MCF 10A (cell line): Measurements from ENCODE around the gene ESRRG. TPM values are rescaled to one million over a fixed set of nuclear protein-coding genes. Genes with fewer than 3 reads are reported as not detected.

Experiments used
- BruUV-seq: library from RNA; stranded (reverse); fragments of 400-500 nt; replicated peaks from 2 replicates; lab custom pipeline; 2021; lab: Mats Ljungman, UMichigan
- CTCF ChIA-PET: fragments of 300-600 bp; sonication (Branson Sonifier 250); formaldehyde crosslinking; extraction: SDS; loops from one replicate; lab custom pipeline; 2021; ENCODE audit warnings: antibody characterized with exemption, inconsistent platforms; lab: Yijun Ruan, JAX
- POLR2A ChIA-PET: fragments of 300-600, 350-650 bp; sonication (Branson Sonifier 250); formaldehyde crosslinking; extraction: SDS; loops from one replicate; lab custom pipeline; 2020; ENCODE audit warnings: antibody characterized with exemption, inconsistent platforms; lab: Yijun Ruan, JAX
- DNase-seq: peaks from one replicate; pipeline ENCODE4 v3.0.0-alpha.2; 2018; ENCODE audit not compliant: unreplicated experiment
- H3K27ac Mint-ChIP-seq: one replicate; pipeline ENCODE4 v1.8.0; 2022; ENCODE audit warnings: mild to moderate bottlenecking, low read depth, mixed read lengths; ENCODE audit not compliant: unreplicated experiment
- H3K27me3 Mint-ChIP-seq: one replicate; pipeline ENCODE4 v1.8.0; 2022; ENCODE audit warnings: mixed read lengths; ENCODE audit not compliant: insufficient read depth, unreplicated experiment
- H3K36me3 Mint-ChIP-seq: one replicate; pipeline ENCODE4 v1.8.0; 2022; ENCODE audit warnings: mild to moderate bottlenecking, moderate library complexity, mixed read lengths; ENCODE audit not compliant: insufficient read depth, unreplicated experiment
- H3K4me1 Mint-ChIP-seq: one replicate; pipeline ENCODE4 v1.8.0; 2022; ENCODE audit warnings: mixed read lengths; ENCODE audit not compliant: insufficient read depth, unreplicated experiment
- H3K4me3 Mint-ChIP-seq: one replicate; pipeline ENCODE4 v1.8.0; 2022; ENCODE audit warnings: mild to moderate bottlenecking, moderate library complexity, mixed read lengths; ENCODE audit not compliant: unreplicated experiment
- H3K9me3 Mint-ChIP-seq: one replicate; pipeline ENCODE4 v1.8.0; 2022; ENCODE audit warnings: mixed read lengths; ENCODE audit not compliant: unreplicated experiment
- CTCF ChIP-seq: fragments of 200-600 bp; IDR thresholded peaks from one replicate; pipeline ENCODE4 v1.8.0; 2022; ENCODE audit warnings: antibody characterized with exemption, mild to moderate bottlenecking; ENCODE audit not compliant: unreplicated experiment
- intact Hi-C: fragments of 100-400 bp; cut with micrococcal nuclease; formaldehyde crosslinking; loops from 2 replicates; pipeline ENCODE4 v1.14.1; 2022
- total RNA-seq: library from RNA; stranded (reverse); gene quantifications from 2 replicates; pipeline ENCODE4 v1.2.3, GENCODE V29; 2022

The ESRRG gene
- total RNA-seq, 1 experiment from 2014 or later, result 0.44 TPM

DNA sequence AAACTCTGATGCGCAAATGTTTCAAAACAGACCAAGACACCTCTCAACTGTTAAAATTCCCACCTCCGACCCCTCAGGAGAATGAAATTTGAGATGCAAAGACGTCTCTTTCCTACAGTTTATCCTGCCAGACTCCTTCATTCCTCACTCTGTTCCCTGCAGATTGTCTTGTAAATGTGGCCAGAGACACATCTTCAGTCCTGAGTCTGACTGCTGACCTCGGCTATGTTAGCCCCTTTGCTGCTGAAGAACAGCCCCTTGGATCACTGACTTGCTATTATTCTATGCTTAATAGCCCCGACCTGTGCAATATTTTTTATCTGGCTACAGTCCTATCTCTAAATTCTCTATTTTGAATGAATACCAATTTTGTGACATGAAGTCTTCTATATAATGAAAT is 16.6 kb upstream of the ESRRG start:
- ChIA-PET POLR2A (no interaction called here), CTCF (interaction anchor here (0.7 to 3.9 kb wide), 7 partner anchors 10 to 1018 kb away, joined by 3 to 38 read pairs (median 5); partner anchors contain the start of gene ESRRG)
- TF ChIP-seq CTCF, result no peak
- BruUV-seq, result no TSS peak
- Mint-ChIP-seq H3K36me3 (no peaks in the 10 kb centered on the region), H3K4me1 (no peaks in the 10 kb centered on the region), H3K9me3 (no peaks in the 10 kb centered on the region), H3K27me3 (peaks cover 50% of the 10 kb centered on the region), H3K27ac (no peak overlapping the region), H3K4me3 (no peak overlapping the region)
- DNase-seq, result no peak
- intact Hi-C loops, result loop anchor here (10.0 kb wide), 1 partner anchor 625 kb away; no protein-coding TSS in a partner anchor

DNA sequence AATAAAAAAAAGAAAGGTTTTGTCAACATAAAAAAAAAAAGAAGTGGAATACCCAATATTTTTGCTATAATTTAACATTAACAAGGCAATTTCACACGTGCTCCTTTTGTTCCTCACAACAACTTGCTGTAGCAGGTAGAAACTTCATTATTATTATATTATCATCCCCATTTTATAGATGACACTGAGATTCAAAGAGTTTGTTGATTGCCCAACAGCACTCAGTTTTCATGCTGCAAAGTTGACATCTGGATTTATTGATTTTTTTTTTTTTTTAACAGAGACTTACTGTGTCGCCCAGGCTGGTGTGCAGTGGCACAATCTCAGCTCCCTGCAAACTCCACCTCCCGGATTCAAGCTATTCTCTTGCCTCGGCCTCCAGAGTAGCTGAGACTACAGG is 8.9 kb upstream of the ESRRG start:
- Mint-ChIP-seq H3K4me1 (no peaks in the 10 kb centered on the region), H3K9me3 (no peaks in the 10 kb centered on the region), H3K27me3 (peaks cover 30% of the 10 kb centered on the region), H3K4me3 (no peak overlapping the region), H3K27ac (no peak overlapping the region), H3K36me3 (no peaks in the 10 kb centered on the region)
- no peak for DNase-seq
- intact Hi-C loops, result no loop called here
- ChIA-PET POLR2A (interaction anchor here (0.7 kb wide), 1 partner anchor 11 kb away, joined by 3 read pairs; no protein-coding TSS in a partner anchor), CTCF (interaction anchor here (0.6 to 1.9 kb wide), 5 partner anchors 10 to 928 kb away, joined by 3 to 9 read pairs (median 5); no protein-coding TSS in a partner anchor)
- no TSS peak for BruUV-seq
- TF ChIP-seq CTCF, result no peak

- H3K36me3 Mint-ChIP-seq, result no peaks in the 10 kb centered on the region
- ChIA-PET CTCF (interaction anchor here (0.6 to 1.9 kb wide), 4 partner anchors 11 to 802 kb away, joined by 3 to 9 read pairs (median 5); no protein-coding TSS in a partner anchor), POLR2A (interaction anchor here (0.7 kb wide), 1 partner anchor 11 kb away, joined by 3 read pairs; no protein-coding TSS in a partner anchor)
- DNase-seq, result no peak
- H3K27ac Mint-ChIP-seq, result no peak overlapping the region
- intact Hi-C loops, result no loop called here
- H3K4me1 Mint-ChIP-seq, result no peaks in the 10 kb centered on the region
- TF ChIP-seq CTCF, result no peak
- peaks cover 36% of the 10 kb centered on the region for H3K27me3 Mint-ChIP-seq
- H3K9me3 Mint-ChIP-seq, result no peaks in the 10 kb centered on the region
- no peak overlapping the region for H3K4me3 Mint-ChIP-seq
- no TSS peak for BruUV-seq
These were observed 8.3 kb upstream of the ESRRG start for GRCh38 chr1:216731562-216731961.

- POLR2A ChIA-PET, result no interaction called here
These were observed 3.2 kb upstream of the ESRRG start for GRCh38 chr1:216726435-216726834.

More at GRCh38 chr1:216726435-216726834, 3.2 kb upstream of the ESRRG start:
- BruUV-seq, result no TSS peak
- no peaks in the 10 kb centered on the region for H3K36me3 Mint-ChIP-seq
- no peak for DNase-seq
- CTCF ChIA-PET, result interaction anchor here (0.5 to 1.1 kb wide), 7 partner anchors 19 to 988 kb away, joined by 3 to 5 read pairs (median 3); no protein-coding TSS in a partner anchor
- peaks cover 87% of the 10 kb centered on the region for H3K27me3 Mint-ChIP-seq
- no peak overlapping the region for H3K27ac Mint-ChIP-seq
- intact Hi-C loops, result no loop called here
- no peaks in the 10 kb centered on the region for H3K9me3 Mint-ChIP-seq
- peak; percentile 38 for TF ChIP-seq CTCF
- peaks cover 8% of the 10 kb centered on the region for H3K4me1 Mint-ChIP-seq
- no peak overlapping the region for H3K4me3 Mint-ChIP-seq
